Right lobe of liver (tissue), 4 donors: Measurements from ENCODE around the gene RHPN2.

Experiments
- CTCF ChIP-seq, 4 donors: fragments of 200-600 bp in 3 of 4; fragments of 450-650 bp in 1 of 4; IDR thresholded peaks; one replicate each; pipeline versions ENCODE4 v1.5.1 to v1.8.0; 2016 to 2022; ENCODE audit warnings: antibody characterized with exemption in 4 of 4, mild to moderate bottlenecking in 2 of 4
- POLR2A ChIP-seq: fragments of 450-650 bp; IDR thresholded peaks from one replicate; pipeline ENCODE4 v1.6.1; 2017; ENCODE audit warnings: antibody characterized with exemption, mild to moderate bottlenecking
- donor health status: DM: no; HTN: no; CAD: no.
- donor health status: DM: no; HTN: no; CAD: no.
- donor health status: DM: no; HTN: yes; CAD: no.

- peak in 1 of 4 donors; percentile 13 for TF ChIP-seq CTCF (IDR thresholded peaks at IDR 0.05)
- TF ChIP-seq POLR2A, result no peak
Observed at GRCh38 chr19:33064458-33064791, 263 bp downstream of the RHPN2 start.
